K562 (cell line): ENCODE results near the gene WNT11. TPM values are rescaled to one million over a fixed set of nuclear protein-coding genes. Genes with fewer than 3 reads are reported as not detected.

Source experiments
- ATAC-seq: fragments of 200-7000 bp; cut with Tn5 transposase; 3 replicates; pipeline ENCODE4 v1.9.1; 2020; ENCODE audit warnings: moderate library complexity
- BruUV-seq: library from RNA; stranded (reverse); fragments of 400-500 nt; replicated peaks from 2 replicates; lab custom pipeline; 2021; lab: Mats Ljungman, UMichigan
- CTCF ChIA-PET: fragments of 300-600 bp; formaldehyde crosslinking; extraction: SDS; loops from one replicate; lab custom pipeline; 2021; ENCODE audit warnings: low intra/inter-chr PET ratio; lab: Yijun Ruan, JAX
- POLR2A ChIA-PET: fragments of 300-600, 350-650 bp; sonication (Branson Sonifier 250); formaldehyde crosslinking; extraction: SDS; loops from one replicate; lab custom pipeline; 2021; ENCODE audit warnings: antibody characterized with exemption, inconsistent platforms; lab: Yijun Ruan, JAX
- DNase-seq, 4 experiments: peaks; one replicate each; pipeline versions ENCODE4 v3.0.0 to v3.0.0-alpha.2; 2011 to 2018; ENCODE audit warnings: low spot score in 3 of 4, mixed read lengths in 3 of 4; ENCODE audit errors: extremely low read depth in 1 of 4
- FAIRE-seq: peaks from 2 replicates; lab custom pipeline; 2011; peaks lifted over from hg19 to GRCh38; lab: Jason Lieb, UNC
- H2AFZ ChIP-seq: 2 replicates; pipeline ENCODE4 v1.6.0; 2011; ENCODE audit warnings: low read depth, low read length, control low read depth, inconsistent platforms
- H3K27ac ChIP-seq: fragments of 200-600 bp; 3 replicates; pipeline ENCODE4 v1.8.0; 2011; ENCODE audit warnings: low read depth, mild to moderate bottlenecking, control low read depth, inconsistent platforms, low read length, moderate library complexity, mixed read lengths; ENCODE audit errors: extremely low read depth
- H3K27me3 ChIP-seq, 2 experiments: fragments of 300-600 bp in 1 of 2; 2 replicates in 1 of 2; 3 replicates in 1 of 2; pipeline versions ENCODE4 v1.6.0 to v1.8.0; 2011; ENCODE audit warnings: inconsistent platforms in 2 of 2, low read length in 2 of 2, mild to moderate bottlenecking in 1 of 2, mixed read lengths in 1 of 2, moderate library complexity in 1 of 2; ENCODE audit not compliant: control insufficient read depth in 2 of 2, insufficient read depth in 2 of 2
- H3K36me3 ChIP-seq: fragments of 300-600 bp; 3 replicates; pipeline ENCODE4 v1.8.0; 2011; ENCODE audit warnings: mild to moderate bottlenecking, low read length, inconsistent platforms; ENCODE audit not compliant: control insufficient read depth, insufficient read depth
- H3K4me1 ChIP-seq, 2 experiments: fragments of 200-600 bp in 1 of 2; replicated peaks in 1 of 2; 2 replicates in 1 of 2; 3 replicates in 1 of 2; pipeline versions ENCODE4 v1.5.1 to v1.8.0; 2011; ENCODE audit warnings: inconsistent platforms in 2 of 2, low read length in 2 of 2, mild to moderate bottlenecking in 1 of 2, mixed read lengths in 1 of 2, moderate library complexity in 1 of 2; ENCODE audit not compliant: control insufficient read depth in 2 of 2, insufficient read depth in 2 of 2
- H3K4me2 ChIP-seq: 2 replicates; pipeline ENCODE4 v1.6.1; 2011; ENCODE audit warnings: low read length, control low read depth, inconsistent platforms, mixed read lengths; ENCODE audit not compliant: insufficient read depth
- H3K4me3 ChIP-seq: fragments of 200-600 bp; sonication (generic), shearing (Covaris generic); 2 replicates; pipeline ENCODE4 v1.5.1; 2016; ENCODE audit warnings: control low read depth, inconsistent platforms
- H3K79me2 ChIP-seq: fragments of 200-600 bp; 3 replicates; pipeline ENCODE4 v1.8.0; 2011; ENCODE audit warnings: low read length, inconsistent platforms; ENCODE audit not compliant: control insufficient read depth, insufficient read depth
- H3K9ac ChIP-seq, 2 experiments: 2 replicates each; pipeline versions ENCODE4 v1.6.0 to v1.6.1; 2011; ENCODE audit warnings: low read depth in 2 of 2, low read length in 2 of 2, control low read depth in 1 of 2, inconsistent platforms in 1 of 2, mild to moderate bottlenecking in 1 of 2, mixed read lengths in 1 of 2; ENCODE audit not compliant: insufficient read depth in 1 of 2
- H3K9me1 ChIP-seq: one replicate; pipeline ENCODE4 v1.6.0; 2011; ENCODE audit warnings: inconsistent platforms, mild to moderate bottlenecking, low read length, moderate library complexity; ENCODE audit not compliant: control insufficient read depth, insufficient read depth
- H3K9me3 ChIP-seq: replicated peaks from 2 replicates; pipeline ENCODE4 v1.5.1; 2011; ENCODE audit warnings: low read depth, low read length, inconsistent platforms; ENCODE audit not compliant: control insufficient read depth, insufficient read depth
- H4K20me1 ChIP-seq: replicated peaks from 2 replicates; pipeline ENCODE4 v1.6.1; 2011; ENCODE audit warnings: low read length, inconsistent platforms, mixed read lengths; ENCODE audit not compliant: control insufficient read depth, insufficient read depth
- AFF1 ChIP-seq, 2 experiments: fragments of 450-650 bp; IDR thresholded peaks; 2 replicates each; pipeline ENCODE4 v1.6.1; 2018; ENCODE audit warnings: mild to moderate bottlenecking in 2 of 2, low read depth in 1 of 2; ENCODE audit not compliant: partially characterized antibody in 2 of 2
- HDAC6 ChIP-seq: IDR thresholded peaks from 2 replicates; pipeline ENCODE4 v1.6.1; 2012; ENCODE audit warnings: low read depth, mild to moderate bottlenecking, control low read depth, inconsistent platforms, low read length, moderate library complexity
- HSF4 ChIP-seq: fragments of 250-450 bp; sonication (Bioruptor Pico); IDR thresholded peaks from 2 replicates; pipeline ENCODE4 v2.1.2; 2022; ENCODE audit warnings: mild to moderate bottlenecking, moderate library complexity, borderline replicate concordance
- WGBS: fragments of 100-300 bp; shearing (Covaris generic); methylation state at CpG from one replicate; pipeline ENCODE4 v1.1.6; 2016; ENCODE audit warnings: low coverage, mixed read lengths; ENCODE audit not compliant: insufficient coverage; ENCODE audit errors: missing lambda C conversion rate; 5-methylcytosine and 5-hydroxymethylcytosine counted together
- in situ Hi-C: fragments of 300-500 bp; cut with MboI; formaldehyde crosslinking; loops from 4 replicates; pipeline ENCODE4 v1.15.0; 2018; ENCODE audit warnings: inconsistent platforms, mixed read lengths
- intact Hi-C: fragments of 100-400 bp; cut with micrococcal nuclease; formaldehyde crosslinking; loops from 2 replicates; pipeline ENCODE4 v1.14.2; 2022
- polyA plus RNA-seq, 8 experiments: library from polyadenylated mRNA; depleted of rRNA in 4 of 8; stranded (reverse) in 5 of 8; unstranded in 3 of 8; fragments of >200 nt; fragmentation: Nextera tagmentation in 2 of 8; fragmentation: Illumina TruSeq in 1 of 8; extraction: Ambion mirVana in 2 of 8; extraction: Trizol in 1 of 8; gene quantifications; 2 replicates each; pipeline versions ENCODE4 v1.2.1 to v1.2.3, GENCODE V29; 2011 to 2014; ENCODE audit warnings: inconsistent platforms in 1 of 8, missing spikeins in 1 of 8
- total RNA-seq, 7 experiments: library from RNA; depleted of rRNA in 6 of 7; stranded (reverse); fragments of >200 nt in 6 of 7; fragmentation: Illumina TruSeq in 2 of 7; extraction: Trizol in 2 of 7; gene quantifications; 2 replicates each; pipeline versions ENCODE4 v1.2.1 to v1.2.3, GENCODE V29; 2011 to 2021; ENCODE audit warnings: low replicate concordance in 1 of 7

Gene WNT11
- total and polyA plus RNA-seq, 9 of the 15 experiments (the other 6 are each of a cell fraction or from before 2014, with no cell fraction given): 0.03 to 0.20 (median 0.09) TPM; not detected in 4

GRCh38 chr11:76186776-76187279 is 19.5 kb downstream of the WNT11 start:
- BruUV-seq: no TSS peak

More at GRCh38 chr11:76186776-76187279, 19.5 kb downstream of the WNT11 start:
- Histone ChIP-seq H3K27ac (no peak overlapping the region), H3K9ac (peak overlapping the region in 1 of 2 experiments; percentile 71; a peak in 1 of 4 replicates), H3K4me3 (no peak overlapping the region), H2AFZ (no peak overlapping the region), H4K20me1 (no peaks in the 10 kb centered on the region), H3K9me3 (no peaks in the 10 kb centered on the region), H3K79me2 (no peaks in the 10 kb centered on the region), H3K4me1 (peaks cover 27 to 50% of the 10 kb centered on the region in 2 experiments), H3K36me3 (no peaks in the 10 kb centered on the region), H3K27me3 (no peaks in the 10 kb centered on the region), H3K9me1 (no peaks in the 10 kb centered on the region), H3K4me2 (no peak overlapping the region)
- intact Hi-C loops (no loop called here), in situ Hi-C loops (no loop called here)
- TF ChIP-seq AFF1 (IDR thresholded peaks at IDR 0.05; ENCODE audit: low read depth in 1 of 2, partially characterized antibody in 2 of 2): no peak
- no peak for TF ChIP-seq HSF4
- TF ChIP-seq HDAC6: no peak
- no peak for FAIRE-seq
- ChIA-PET POLR2A (interaction anchor here (1.0 kb wide), 1 partner anchor 10 kb away, joined by 3 read pairs; no protein-coding TSS in a partner anchor), CTCF (no interaction called here)
- no peak for DNase-seq
- 70% methylated on average over 21 of the region's 21 CpGs for WGBS
- ATAC-seq: no peak
